Midbrain (tissue), 1 donor: Measurements from ENCODE around the gene PLPP2.
"Not testable (repeated sequence)": the region's sequence is repeated elsewhere in the genome, so short reads cannot be mapped to it uniquely, and the experiment has no call there.

Experiments
- DNase-seq: peaks from one replicate; lab custom pipeline; 2025; lab: John Stamatoyannopoulos, UW

Gene PLPP2

DNA sequence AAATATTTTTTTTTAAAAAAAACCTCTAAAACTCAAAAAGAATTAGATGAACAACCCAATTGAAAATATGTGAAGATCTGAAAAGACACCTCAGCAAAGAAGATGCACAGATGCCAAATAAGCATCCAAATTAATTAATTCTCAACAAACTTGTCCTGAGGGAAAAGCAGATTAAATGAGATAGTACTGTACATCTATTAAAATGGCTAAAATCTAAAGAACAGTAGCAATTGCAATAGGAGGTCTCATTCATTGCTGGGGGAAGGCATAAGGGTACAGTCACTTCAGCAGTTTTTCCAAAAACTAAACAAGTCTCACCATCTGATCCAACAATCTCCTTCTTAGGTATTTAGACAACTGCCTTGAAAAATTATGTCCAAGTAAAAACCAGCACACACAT is 22.0 kb downstream of the PLPP2 start:
- no peak for DNase-seq

DNA sequence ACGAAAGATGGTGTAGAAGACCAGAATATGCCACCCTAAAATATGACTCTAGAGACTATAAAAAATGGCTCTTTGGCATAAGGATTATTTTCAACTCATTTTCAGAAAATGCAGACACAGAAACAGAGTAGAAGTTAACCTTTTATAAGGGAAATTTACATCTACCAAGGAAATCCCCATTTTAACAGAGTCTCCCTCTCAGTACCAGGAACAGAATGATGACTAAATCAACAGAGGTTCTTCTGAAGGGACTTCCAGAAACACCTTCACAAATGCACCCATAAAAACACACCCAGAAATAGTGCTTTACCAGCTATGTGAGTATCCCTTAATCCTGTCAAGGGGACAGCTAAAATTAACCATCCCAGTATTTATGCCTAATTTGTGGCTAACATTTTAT is 29.1 kb downstream of the PLPP2 start:
- no peak for DNase-seq

DNA sequence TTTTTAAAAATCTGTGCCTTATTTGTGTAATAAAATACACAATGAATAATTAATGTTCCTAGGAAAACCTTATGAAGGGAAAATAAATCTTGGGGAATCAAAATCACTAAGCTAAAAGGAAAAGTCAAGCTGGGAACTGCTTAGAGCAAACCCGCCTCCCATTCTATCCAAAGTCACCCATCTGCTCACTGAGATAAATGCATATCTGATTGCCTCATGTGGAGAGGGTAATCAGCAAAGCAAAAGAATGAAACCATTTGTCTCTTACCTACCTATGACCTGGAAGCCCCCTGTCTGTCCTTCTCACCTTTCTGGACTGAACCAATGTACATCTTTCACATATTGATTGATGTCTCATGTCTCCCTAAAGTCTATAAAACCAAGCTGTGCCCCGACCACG is 34.4 kb downstream of the PLPP2 start:
- not testable (repeated sequence) for DNase-seq

DNA sequence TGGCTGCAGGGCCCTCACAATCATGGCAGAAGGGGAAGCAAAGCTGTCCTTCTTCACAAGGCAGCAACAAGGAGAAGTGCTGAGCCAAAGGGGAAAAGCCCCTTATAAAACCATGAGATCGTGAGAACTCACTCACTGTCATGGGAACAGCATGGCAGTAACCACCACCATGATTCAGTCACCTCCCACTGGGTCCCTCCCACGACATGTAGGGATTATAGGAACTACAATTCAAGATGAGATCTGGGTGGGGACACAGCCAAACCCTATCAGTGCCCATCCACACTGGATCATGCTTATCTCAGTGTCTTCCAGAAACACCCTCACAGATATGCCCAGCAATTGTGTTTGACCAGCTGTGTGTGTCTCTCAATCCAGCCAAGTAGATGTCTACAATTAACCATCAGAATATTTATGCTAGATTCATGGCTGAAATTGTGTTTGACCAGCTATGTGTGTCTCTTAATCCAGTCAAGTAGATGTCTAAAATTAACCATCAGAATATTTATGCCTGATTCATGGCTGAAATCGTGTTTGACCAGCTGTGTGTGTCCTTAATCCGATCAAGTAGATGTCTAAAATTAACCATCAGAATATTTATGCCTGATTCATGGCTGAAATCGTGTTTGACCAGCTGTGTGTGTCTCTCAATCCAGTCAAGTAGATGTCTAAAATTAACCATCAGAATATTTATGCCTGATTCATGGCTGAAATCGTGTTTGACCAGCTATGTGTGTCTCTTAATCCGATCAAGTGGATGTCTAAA is 38.6 kb downstream of the PLPP2 start:
- not testable (repeated sequence) for DNase-seq

- no peak for DNase-seq
These were observed 44.7 kb downstream of the PLPP2 start for GRCh38 chr19:246551-246950.

DNA sequence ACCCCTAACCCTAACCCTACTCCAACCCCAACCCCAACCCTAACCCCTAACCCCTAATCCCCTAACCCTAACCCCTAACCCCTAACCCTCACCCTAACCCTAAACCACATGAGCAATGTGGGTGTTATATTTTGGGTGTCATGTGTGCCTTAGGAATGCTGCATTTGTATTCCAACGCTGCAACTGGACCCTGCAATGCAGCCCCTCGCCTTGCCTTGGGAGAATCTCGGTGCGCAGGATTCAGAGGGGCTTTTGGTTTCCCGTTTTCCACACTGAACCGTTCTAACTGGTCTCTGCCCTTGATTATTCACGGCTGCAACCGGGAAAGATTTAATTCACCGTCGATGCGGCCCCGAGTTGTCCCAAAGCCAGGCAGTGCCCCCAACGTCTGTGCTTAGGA is 45.3 kb downstream of the PLPP2 start:
- not testable (repeated sequence) for DNase-seq

DNA sequence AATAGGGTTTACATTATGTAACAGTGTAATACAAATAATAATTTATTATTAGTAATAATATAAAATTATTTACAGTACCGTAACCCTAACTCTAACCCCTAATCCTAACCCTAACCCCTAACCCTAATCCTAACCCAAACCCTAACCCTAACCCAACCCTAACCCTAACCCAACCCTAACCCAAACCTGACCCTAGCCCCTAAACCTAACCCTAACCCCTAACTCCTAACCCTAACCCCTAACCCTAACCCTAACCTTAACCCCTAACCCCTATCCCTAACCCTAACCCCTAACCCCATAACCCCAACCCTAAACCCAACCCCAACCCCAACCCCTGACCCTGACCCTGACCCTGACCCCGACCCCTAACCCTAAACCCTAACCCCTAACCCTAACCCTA is 45.7 kb downstream of the PLPP2 start:
- no peak for DNase-seq
